ENCODE results near the gene PIPOX. TPM values are rescaled to one million over a fixed set of nuclear protein-coding genes. Genes with fewer than 3 reads are reported as not detected.

PIPOX gene
- total RNA-seq, 1 donor from 2014 or later: 1.3 TPM

GRCh38 chr17:29076087-29076486, 33.1 kb downstream of the PIPOX start:
- H3K36me3 ChIP-seq: peaks cover 40% of the 10 kb centered on the region
- TF ChIP-seq CTCF (IDR thresholded peaks at IDR 0.05): no peak
- DNase-seq: no peak
- no peak overlapping the region for H3K4me3 ChIP-seq
- no peaks in the 10 kb centered on the region for H3K4me1 ChIP-seq
- H3K27me3 ChIP-seq (ENCODE audit: low read depth): no peaks in the 10 kb centered on the region
- intact Hi-C loops (cut with DNase I): no loop called here
- no peak for ATAC-seq
- no peak overlapping the region for H3K27ac ChIP-seq
- no peaks in the 10 kb centered on the region for H3K9me3 ChIP-seq

- ATAC-seq: peak; percentile 14 to 45
Measured at GRCh38 chr17:29076722-29077121, 33.8 kb downstream of the PIPOX start.

GRCh38 chr17:29077320-29077719, 34.4 kb downstream of the PIPOX start:
- no peaks in the 10 kb centered on the region for H3K4me1 ChIP-seq
- TF ChIP-seq CTCF (IDR thresholded peaks at IDR 0.05): no peak
- H3K4me3 ChIP-seq: no peak overlapping the region
- H3K9me3 ChIP-seq: no peaks in the 10 kb centered on the region
- no peak overlapping the region for H3K27ac ChIP-seq
- ATAC-seq (no peak), DNase-seq (no peak)
- no peaks in the 10 kb centered on the region for H3K27me3 ChIP-seq (ENCODE audit: low read depth)
- H3K36me3 ChIP-seq: peaks cover 52% of the 10 kb centered on the region
- intact Hi-C loops (cut with DNase I): no loop called here

More at GRCh38 chr17:29076722-29077121, 33.8 kb downstream of the PIPOX start:
- Histone ChIP-seq H3K4me1 (no peaks in the 10 kb centered on the region), H3K4me3 (no peak overlapping the region), H3K27me3 (ENCODE audit: low read depth) (no peaks in the 10 kb centered on the region), H3K9me3 (no peaks in the 10 kb centered on the region), H3K36me3 (peaks cover 46% of the 10 kb centered on the region), H3K27ac (no peak overlapping the region)
- no peak for TF ChIP-seq CTCF (IDR thresholded peaks at IDR 0.05)
- intact Hi-C loops (cut with DNase I): no loop called here
- DNase-seq: no peak

GRCh38 chr17:29078183-29079045, 35.5 kb downstream of the PIPOX start:
- ATAC-seq (no peak), DNase-seq (no peak)
- H3K9me3 ChIP-seq: no peaks in the 10 kb centered on the region
- no peak overlapping the region for H3K4me3 ChIP-seq
- no peaks in the 10 kb centered on the region for H3K27me3 ChIP-seq (ENCODE audit: low read depth)
- no peaks in the 10 kb centered on the region for H3K4me1 ChIP-seq
- intact Hi-C loops (cut with DNase I): no loop called here
- no peak overlapping the region for H3K27ac ChIP-seq
- peaks cover 61% of the 10 kb centered on the region for H3K36me3 ChIP-seq
- TF ChIP-seq CTCF (IDR thresholded peaks at IDR 0.05): no peak

- Histone ChIP-seq H3K27me3 (ENCODE audit: low read depth) (no peaks in the 10 kb centered on the region), H3K36me3 (peaks cover 70% of the 10 kb centered on the region), H3K4me1 (no peaks in the 10 kb centered on the region), H3K4me3 (no peak overlapping the region), H3K27ac (no peak overlapping the region), H3K9me3 (no peaks in the 10 kb centered on the region)
- intact Hi-C loops (cut with DNase I): no loop called here
- no peak for TF ChIP-seq CTCF (IDR thresholded peaks at IDR 0.05)
- DNase-seq (no peak), ATAC-seq (no peak)
Measured at GRCh38 chr17:29079433-29079832, 36.5 kb downstream of the PIPOX start.

Measured in lower lobe of right lung (tissue), 2 donors.